Nephron (organoid): ENCODE data around the gene PIK3C3.

Experiments used
- H3K27ac Mint-ChIP-seq, 3 experiments: 2 replicates each; pipeline ENCODE4 v1.8.0; 2020; ENCODE audit warnings: mixed read lengths in 3 of 3, mild to moderate bottlenecking in 2 of 3, moderate library complexity in 1 of 3
- H3K27me3 Mint-ChIP-seq: 2 replicates; pipeline ENCODE4 v1.8.0; 2021; ENCODE audit warnings: low read depth, mild to moderate bottlenecking, moderate library complexity, mixed read lengths
- H3K36me3 Mint-ChIP-seq: 2 replicates; pipeline ENCODE4 v1.8.0; 2020; ENCODE audit warnings: low read depth, mixed read lengths
- H3K4me1 Mint-ChIP-seq: 2 replicates; pipeline ENCODE4 v1.8.0; 2020; ENCODE audit warnings: mixed read lengths
- H3K4me3 Mint-ChIP-seq, 3 experiments: 2 replicates each; pipeline ENCODE4 v1.8.0; 2020; ENCODE audit warnings: mild to moderate bottlenecking in 3 of 3, mixed read lengths in 3 of 3, moderate library complexity in 2 of 3
- H3K9me3 Mint-ChIP-seq: 2 replicates; pipeline ENCODE4 v1.8.0; 2020; ENCODE audit warnings: mixed read lengths
- TF ChIP-seq, protein P1 (sequence below), 3 experiments: fragments of 200-600 bp; sonication (generic); IDR thresholded peaks; one replicate each; pipeline ENCODE4 v1.5.0; 2021; ENCODE audit warnings: antibody characterized with exemption in 3 of 3; ENCODE audit not compliant: unreplicated experiment in 3 of 3

The PIK3C3 gene

DNA sequence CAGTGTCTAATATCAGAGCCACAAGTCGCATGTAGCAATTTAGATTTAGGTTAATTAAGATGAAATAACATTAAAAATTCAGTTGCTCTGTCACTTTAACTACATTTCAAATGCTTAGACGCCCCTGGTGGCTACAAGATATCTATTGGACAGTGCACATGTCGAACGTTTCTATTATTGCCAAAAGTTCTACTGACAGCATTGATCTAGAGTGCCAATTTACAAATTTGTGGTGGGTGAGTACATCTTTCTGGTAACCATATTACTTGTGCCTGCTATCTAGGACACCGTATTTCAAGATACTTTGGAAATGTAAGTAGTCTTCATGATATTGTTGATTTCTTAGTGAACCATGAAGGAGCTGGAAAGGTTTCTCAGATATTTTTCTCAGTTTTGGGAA, 20.2 kb downstream of the PIK3C3 start:
- no peaks in the 10 kb centered on the region for H3K9me3 Mint-ChIP-seq
- no peak overlapping the region for H3K4me3 Mint-ChIP-seq
- peaks cover 28% of the 10 kb centered on the region for H3K36me3 Mint-ChIP-seq
- H3K4me1 Mint-ChIP-seq, result peaks cover 53% of the 10 kb centered on the region
- TF ChIP-seq, protein P1, sequence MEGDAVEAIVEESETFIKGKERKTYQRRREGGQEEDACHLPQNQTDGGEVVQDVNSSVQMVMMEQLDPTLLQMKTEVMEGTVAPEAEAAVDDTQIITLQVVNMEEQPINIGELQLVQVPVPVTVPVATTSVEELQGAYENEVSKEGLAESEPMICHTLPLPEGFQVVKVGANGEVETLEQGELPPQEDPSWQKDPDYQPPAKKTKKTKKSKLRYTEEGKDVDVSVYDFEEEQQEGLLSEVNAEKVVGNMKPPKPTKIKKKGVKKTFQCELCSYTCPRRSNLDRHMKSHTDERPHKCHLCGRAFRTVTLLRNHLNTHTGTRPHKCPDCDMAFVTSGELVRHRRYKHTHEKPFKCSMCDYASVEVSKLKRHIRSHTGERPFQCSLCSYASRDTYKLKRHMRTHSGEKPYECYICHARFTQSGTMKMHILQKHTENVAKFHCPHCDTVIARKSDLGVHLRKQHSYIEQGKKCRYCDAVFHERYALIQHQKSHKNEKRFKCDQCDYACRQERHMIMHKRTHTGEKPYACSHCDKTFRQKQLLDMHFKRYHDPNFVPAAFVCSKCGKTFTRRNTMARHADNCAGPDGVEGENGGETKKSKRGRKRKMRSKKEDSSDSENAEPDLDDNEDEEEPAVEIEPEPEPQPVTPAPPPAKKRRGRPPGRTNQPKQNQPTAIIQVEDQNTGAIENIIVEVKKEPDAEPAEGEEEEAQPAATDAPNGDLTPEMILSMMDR (IDR thresholded peaks at IDR 0.05; ENCODE audit: unreplicated experiment in 3 of 3), result no peak
- H3K27ac Mint-ChIP-seq, result peak overlapping the region; percentile 54 to 89 (median 82)
- H3K27me3 Mint-ChIP-seq, result no peaks in the 10 kb centered on the region

GRCh38 chr18:41977233-41977632, 22.2 kb downstream of the PIK3C3 start:
- peaks cover 41% of the 10 kb centered on the region for H3K4me1 Mint-ChIP-seq
- no peak overlapping the region for H3K4me3 Mint-ChIP-seq
- H3K9me3 Mint-ChIP-seq, result no peaks in the 10 kb centered on the region
- H3K36me3 Mint-ChIP-seq, result peaks cover 23% of the 10 kb centered on the region
- H3K27ac Mint-ChIP-seq, result peak overlapping the region; percentile 10 to 75 (median 52)
- TF ChIP-seq, protein P1 (IDR thresholded peaks at IDR 0.05; ENCODE audit: unreplicated experiment in 3 of 3), result no peak
- H3K27me3 Mint-ChIP-seq, result no peaks in the 10 kb centered on the region

- H3K27ac Mint-ChIP-seq, result peak overlapping the region in 1 of 3 experiments; percentile 26
- TF ChIP-seq, protein P1 (IDR thresholded peaks at IDR 0.05; ENCODE audit: unreplicated experiment in 3 of 3), result no peak
- H3K9me3 Mint-ChIP-seq, result no peaks in the 10 kb centered on the region
- no peak overlapping the region for H3K4me3 Mint-ChIP-seq
- H3K4me1 Mint-ChIP-seq, result peaks cover 1% of the 10 kb centered on the region
- no peaks in the 10 kb centered on the region for H3K27me3 Mint-ChIP-seq
- H3K36me3 Mint-ChIP-seq, result peaks cover 13% of the 10 kb centered on the region
Observed at GRCh38 chr18:41982942-41983660, 28.1 kb downstream of the PIK3C3 start.

DNA sequence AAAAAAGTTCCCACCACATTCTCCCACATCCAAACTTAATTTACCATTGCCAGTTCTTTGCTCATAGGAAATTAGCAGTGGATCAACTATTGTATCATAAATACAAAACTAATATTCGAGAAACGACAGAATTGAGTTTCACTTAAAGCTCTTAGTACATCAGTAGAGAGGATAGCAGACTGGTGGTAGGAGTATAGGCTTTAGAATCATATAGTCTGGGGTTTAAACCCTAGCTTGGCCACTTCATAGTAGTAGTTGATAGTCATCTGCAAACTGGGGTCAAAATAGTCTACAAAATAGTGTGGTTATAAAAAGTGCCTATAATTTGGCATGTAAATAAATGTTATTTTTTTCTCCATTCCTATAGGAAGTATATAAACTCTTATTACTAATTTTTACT, 30.9 kb downstream of the PIK3C3 start:
- Mint-ChIP-seq H3K4me3 (no peak overlapping the region), H3K27me3 (no peaks in the 10 kb centered on the region), H3K27ac (no peak overlapping the region), H3K9me3 (no peaks in the 10 kb centered on the region), H3K36me3 (peaks cover 26% of the 10 kb centered on the region), H3K4me1 (peaks cover 10% of the 10 kb centered on the region)
- TF ChIP-seq, protein P1 (IDR thresholded peaks at IDR 0.05; ENCODE audit: unreplicated experiment in 3 of 3), result no peak

GRCh38 chr18:41989508-41989907, 34.5 kb downstream of the PIK3C3 start:
- H3K27ac Mint-ChIP-seq, result no peak overlapping the region
- peaks cover 42% of the 10 kb centered on the region for H3K36me3 Mint-ChIP-seq
- H3K4me3 Mint-ChIP-seq, result no peak overlapping the region
- H3K4me1 Mint-ChIP-seq, result peaks cover 10% of the 10 kb centered on the region
- no peaks in the 10 kb centered on the region for H3K27me3 Mint-ChIP-seq
- TF ChIP-seq, protein P1 (IDR thresholded peaks at IDR 0.05; ENCODE audit: unreplicated experiment in 3 of 3), result no peak
- no peaks in the 10 kb centered on the region for H3K9me3 Mint-ChIP-seq

DNA sequence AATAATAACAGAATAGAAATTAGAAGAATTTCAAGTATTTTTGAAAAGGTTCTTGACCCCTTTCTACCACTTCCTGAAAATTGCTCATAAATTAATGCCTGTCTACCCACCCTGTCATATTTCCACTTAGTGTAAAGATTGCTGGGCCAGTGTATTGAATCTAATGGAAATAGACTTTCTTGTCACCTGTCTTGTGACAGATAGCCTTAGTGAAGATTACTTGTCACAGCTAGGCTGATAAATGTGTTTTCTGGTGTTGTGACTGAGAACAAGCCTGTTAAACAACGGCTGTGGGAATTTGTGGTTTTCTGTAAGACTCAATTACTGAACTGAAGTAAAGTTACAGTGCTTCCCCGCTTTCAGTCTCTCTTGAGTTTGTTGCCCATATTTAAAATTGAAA, 37.0 kb downstream of the PIK3C3 start:
- no peak overlapping the region for H3K4me3 Mint-ChIP-seq
- TF ChIP-seq, protein P1 (IDR thresholded peaks at IDR 0.05; ENCODE audit: unreplicated experiment in 3 of 3), result no peak
- H3K9me3 Mint-ChIP-seq, result no peaks in the 10 kb centered on the region
- peaks cover 10% of the 10 kb centered on the region for H3K4me1 Mint-ChIP-seq
- no peak overlapping the region for H3K27ac Mint-ChIP-seq
- no peaks in the 10 kb centered on the region for H3K27me3 Mint-ChIP-seq
- peaks cover 45% of the 10 kb centered on the region for H3K36me3 Mint-ChIP-seq
